Stomach (tissue), 9 donors: ENCODE data around the gene PPP3R1. TPM values are rescaled to one million over a fixed set of nuclear protein-coding genes. Genes with fewer than 3 reads are reported as not detected.

Experiments used
- DNase-seq, 2 donors: peaks; one replicate each; pipeline versions ENCODE4 v3.0.0 to v3.0.0-alpha.2; 2013 to 2019
- H3K27ac ChIP-seq, 5 donors: fragments of 200-600 bp in 4 of 5; sonication (generic) in 4 of 5; one replicate each; pipeline ENCODE4 v1.5.1; 2013 to 2019; ENCODE audit warnings: mild to moderate bottlenecking in 1 of 5, moderate library complexity in 1 of 5
- H3K27me3 ChIP-seq, 3 donors: fragments of 200-600 bp; sonication (generic); one replicate each; pipeline ENCODE4 v1.5.1; 2017 to 2019; ENCODE audit warnings: mixed run types in 1 of 3
- H3K36me3 ChIP-seq, 4 donors: fragments of 200-600 bp; sonication (generic); 1 replicate in 3 of 4; 2 replicates in 1 of 4; pipeline ENCODE4 v1.5.1; 2016 to 2019
- H3K4me1 ChIP-seq, 4 donors: fragments of 200-600 bp; sonication (generic); one replicate each; pipeline ENCODE4 v1.5.1; 2016 to 2019
- H3K4me3 ChIP-seq, 4 donors: fragments of 200-600 bp; sonication (generic) in 3 of 4; one replicate each; pipeline ENCODE4 v1.5.1; 2016 to 2019; ENCODE audit warnings: mild to moderate bottlenecking in 1 of 4
- H3K9me3 ChIP-seq, 4 donors: fragments of 200-600 bp; sonication (generic); one replicate each; pipeline ENCODE4 v1.5.1; 2016 to 2019
- EP300 ChIP-seq: sonication (generic); formaldehyde crosslinking; IDR thresholded peaks from one replicate; pipeline ENCODE4 v1.6.1; 2017; ENCODE audit warnings: antibody characterized with exemption
- POLR2A ChIP-seq, 4 donors: fragments of 450-650 bp; IDR thresholded peaks; one replicate each; pipeline ENCODE4 v1.6.1; 2016; ENCODE audit warnings: antibody characterized with exemption in 4 of 4, control low read depth in 2 of 4, mild to moderate bottlenecking in 1 of 4, moderate library complexity in 1 of 4
- POLR2AphosphoS5 ChIP-seq, 3 donors: sonication (generic); formaldehyde crosslinking; IDR thresholded peaks; one replicate each; pipeline ENCODE4 v1.6.1; 2016; ENCODE audit warnings: antibody characterized with exemption in 3 of 3
- WGBS, 5 donors: extraction: QIAGEN DNeasy Blood & Tissue Kit in 3 of 5; methylation state at CpG; one replicate each; pipeline versions ENCODE4 v1.1.5 to v1.1.7; 2013 to 2018; 5-methylcytosine and 5-hydroxymethylcytosine counted together
- intact Hi-C: fragments of 100-400 bp; cut with DNase I; formaldehyde crosslinking; loops from one replicate; pipeline ENCODE4 v1.15.1; 2023; ENCODE audit warnings: low total_unique reads
- polyA plus RNA-seq, 3 donors: library from polyadenylated mRNA; stranded (reverse); fragments of 200-250 nt; gene quantifications; one replicate each; pipeline ENCODE4 v1.2.3, GENCODE V29; 2013
- total RNA-seq, 5 donors: library from RNA; depleted of rRNA; stranded (reverse); fragments of >200 nt; gene quantifications; one replicate each; pipeline versions ENCODE4 v1.1.0 to v1.2.3, GENCODE V29; 2014 to 2016
- TF ChIP-seq, protein P1 (sequence below), 7 experiments: fragments of 450-650 bp in 4 of 7; fragments of 200-600 bp in 3 of 7; sonication (generic) in 3 of 7; IDR thresholded peaks; one replicate each; pipeline ENCODE4 v1.5.1; 2016 to 2019; ENCODE audit warnings: antibody characterized with exemption in 7 of 7, control low read depth in 2 of 7, mild to moderate bottlenecking in 1 of 7
- donor health status: healthy with polysubstance abuse.
- donor health status: Bipolar disorder and iron deficiency.
- donor health status: healthy.

The PPP3R1 gene
- total and polyA plus RNA-seq, 8 donors: 1.2 to 65.7 (median 19.8) TPM

- no peak for DNase-seq
- Histone ChIP-seq H3K4me3 (no peak overlapping the region), H3K36me3 (no peaks in the 10 kb centered on the region), H3K27me3 (no peaks in the 10 kb centered on the region), H3K4me1 (peaks cover 0 to 9% (median 0%) of the 10 kb centered on the region in 4 donors), H3K27ac (no peak overlapping the region), H3K9me3 (no peaks in the 10 kb centered on the region)
- 60 to 70% (median 68%) methylated on average over 3 of the region's 3 CpGs for WGBS, 5 donors
- TF ChIP-seq, protein P1, sequence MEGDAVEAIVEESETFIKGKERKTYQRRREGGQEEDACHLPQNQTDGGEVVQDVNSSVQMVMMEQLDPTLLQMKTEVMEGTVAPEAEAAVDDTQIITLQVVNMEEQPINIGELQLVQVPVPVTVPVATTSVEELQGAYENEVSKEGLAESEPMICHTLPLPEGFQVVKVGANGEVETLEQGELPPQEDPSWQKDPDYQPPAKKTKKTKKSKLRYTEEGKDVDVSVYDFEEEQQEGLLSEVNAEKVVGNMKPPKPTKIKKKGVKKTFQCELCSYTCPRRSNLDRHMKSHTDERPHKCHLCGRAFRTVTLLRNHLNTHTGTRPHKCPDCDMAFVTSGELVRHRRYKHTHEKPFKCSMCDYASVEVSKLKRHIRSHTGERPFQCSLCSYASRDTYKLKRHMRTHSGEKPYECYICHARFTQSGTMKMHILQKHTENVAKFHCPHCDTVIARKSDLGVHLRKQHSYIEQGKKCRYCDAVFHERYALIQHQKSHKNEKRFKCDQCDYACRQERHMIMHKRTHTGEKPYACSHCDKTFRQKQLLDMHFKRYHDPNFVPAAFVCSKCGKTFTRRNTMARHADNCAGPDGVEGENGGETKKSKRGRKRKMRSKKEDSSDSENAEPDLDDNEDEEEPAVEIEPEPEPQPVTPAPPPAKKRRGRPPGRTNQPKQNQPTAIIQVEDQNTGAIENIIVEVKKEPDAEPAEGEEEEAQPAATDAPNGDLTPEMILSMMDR (IDR thresholded peaks at IDR 0.05): no peak
- TF ChIP-seq EP300 (no peak), POLR2A (IDR thresholded peaks at IDR 0.05) (no peak), POLR2AphosphoS5 (IDR thresholded peaks at IDR 0.05) (no peak)
- intact Hi-C loops: no loop called here
These were observed 21.7 kb upstream of the PPP3R1 start for GRCh38 chr2:68274022-68274421.

- Histone ChIP-seq H3K36me3 (no peaks in the 10 kb centered on the region), H3K4me3 (no peak overlapping the region), H3K27me3 (no peaks in the 10 kb centered on the region), H3K4me1 (peaks cover 0 to 9% (median 0%) of the 10 kb centered on the region in 4 donors), H3K9me3 (no peaks in the 10 kb centered on the region), H3K27ac (no peak overlapping the region)
- DNase-seq: peak in 1 of 2 donors; percentile 39
- TF ChIP-seq POLR2A (IDR thresholded peaks at IDR 0.05) (no peak), POLR2AphosphoS5 (IDR thresholded peaks at IDR 0.05) (no peak), EP300 (no peak)
- TF ChIP-seq, protein P1 (IDR thresholded peaks at IDR 0.05): no peak
- 69 to 80% (median 70%) methylated on average over 2 of the region's 2 CpGs for WGBS, 5 donors
- intact Hi-C loops: no loop called here
These were observed 20.1 kb upstream of the PPP3R1 start for GRCh38 chr2:68272246-68272994.

DNA sequence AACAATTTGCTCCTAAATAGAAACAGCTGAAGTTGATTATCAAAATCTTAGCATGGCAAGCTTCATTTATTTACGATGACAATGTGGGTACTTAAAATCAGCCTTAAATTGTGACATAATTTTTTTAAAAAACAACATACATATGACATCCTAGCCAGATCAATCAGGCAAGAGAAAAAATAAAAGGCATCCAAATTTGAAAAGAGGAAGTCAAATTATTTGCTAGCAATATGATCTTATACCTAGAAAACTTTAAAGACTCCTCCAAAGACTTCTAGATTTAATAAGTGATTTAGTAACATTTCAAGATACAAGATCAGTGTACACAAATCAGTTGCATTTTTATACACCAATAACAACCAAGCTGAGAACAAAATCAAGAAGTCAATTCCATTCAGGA is 14.3 kb upstream of the PPP3R1 start:
- Histone ChIP-seq H3K27me3 (no peaks in the 10 kb centered on the region), H3K4me1 (no peaks in the 10 kb centered on the region), H3K27ac (no peak overlapping the region), H3K4me3 (no peak overlapping the region), H3K36me3 (no peaks in the 10 kb centered on the region), H3K9me3 (no peaks in the 10 kb centered on the region)
- intact Hi-C loops: loop anchor here (5.0 kb wide), 1 partner anchor 181 kb away; no protein-coding TSS in a partner anchor
- TF ChIP-seq EP300 (no peak), POLR2A (IDR thresholded peaks at IDR 0.05) (no peak), POLR2AphosphoS5 (IDR thresholded peaks at IDR 0.05) (no peak)
- TF ChIP-seq, protein P1 (IDR thresholded peaks at IDR 0.05): no peak
- WGBS, 5 donors: 91 to 97% (median 95%) methylated on average over 1 of the region's 1 CpG
- DNase-seq: no peak

- Histone ChIP-seq H3K9me3 (no peaks in the 10 kb centered on the region), H3K36me3 (no peaks in the 10 kb centered on the region), H3K4me3 (no peak overlapping the region), H3K27ac (no peak overlapping the region), H3K27me3 (no peaks in the 10 kb centered on the region), H3K4me1 (no peaks in the 10 kb centered on the region)
- WGBS, 5 donors: 56 to 74% (median 69%) methylated on average over 2 of the region's 2 CpGs
- no peak for DNase-seq
- intact Hi-C loops: no loop called here
- no peak for TF ChIP-seq EP300
- no peak for TF ChIP-seq POLR2AphosphoS5 (IDR thresholded peaks at IDR 0.05)
- no peak for TF ChIP-seq POLR2A (IDR thresholded peaks at IDR 0.05)
- TF ChIP-seq, protein P1 (IDR thresholded peaks at IDR 0.05): no peak
These were observed 11.3 kb upstream of the PPP3R1 start for GRCh38 chr2:68263632-68264031.
